Occipital lobe (tissue), 3 donors: ENCODE data around the gene C1QTNF12. TPM values are rescaled to one million over a fixed set of nuclear protein-coding genes. Genes with fewer than 3 reads are reported as not detected.
"Not testable (repeated sequence)": the region's sequence is repeated elsewhere in the genome, so short reads cannot be mapped to it uniquely, and the experiment has no call there.

Experiments
- DNase-seq: peaks from one replicate; lab custom pipeline; 2025; lab: John Stamatoyannopoulos, UW
- small RNA-seq: library from RNA; depleted of rRNA; stranded (forward); fragments of <200 nt; gene quantifications from one replicate; pipeline ENCODE3, GENCODE V24; 2014
- total RNA-seq: library from RNA; depleted of rRNA; stranded (reverse); fragments of >200 nt; gene quantifications from one replicate; pipeline ENCODE4 v1.2.3, GENCODE V29; 2014

The C1QTNF12 gene
- total RNA-seq, 1 donor from 2014 or later: not detected

DNA sequence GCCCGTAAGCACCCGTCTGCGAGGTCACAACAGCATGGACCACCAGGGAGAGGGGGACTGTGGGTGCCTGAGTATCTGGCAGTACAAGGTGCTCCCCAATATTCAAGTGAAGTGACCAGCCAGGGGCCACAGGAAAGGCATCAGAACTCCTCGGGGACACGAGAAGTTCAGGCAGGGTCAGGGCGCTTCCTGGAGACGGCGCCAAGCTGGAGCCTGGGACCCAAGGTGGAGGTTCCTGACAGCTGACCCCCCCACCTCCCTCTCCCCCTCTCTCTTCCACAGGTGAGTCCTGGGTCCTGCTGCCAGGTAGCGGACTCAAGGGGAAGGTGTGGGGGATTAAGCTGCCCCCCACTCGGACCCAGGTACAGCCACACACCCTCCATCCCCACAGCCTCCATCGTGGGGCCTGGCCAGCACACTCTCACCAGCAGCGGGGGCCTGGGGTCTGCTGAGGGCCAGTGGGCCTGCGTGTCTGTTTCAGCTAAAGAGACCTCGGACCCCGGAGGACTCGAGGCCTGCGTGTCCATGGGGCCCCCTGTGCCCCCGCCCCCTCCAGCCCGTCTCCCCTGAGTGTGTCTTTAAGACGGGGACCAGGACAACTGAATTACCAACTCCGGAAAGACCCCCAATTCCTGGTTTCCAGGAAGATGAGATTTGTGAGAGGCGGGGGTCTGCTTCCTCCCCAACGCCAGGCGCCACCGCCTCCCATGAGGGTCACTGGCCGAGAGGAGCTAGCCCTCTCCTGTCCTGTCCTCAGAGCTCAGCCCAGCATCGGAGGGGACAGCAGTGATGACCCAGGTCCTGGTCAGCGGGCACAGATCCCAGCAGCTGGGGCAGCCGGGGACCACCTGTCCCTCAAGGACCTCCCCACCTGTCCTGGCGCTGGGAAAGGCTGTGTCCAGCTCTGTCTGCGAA is 46.3 kb downstream of the C1QTNF12 start:
- DNase-seq: no peak

GRCh38 chr1:1199141-1199960 is 47.2 kb downstream of the C1QTNF12 start:
- DNase-seq: no peak

DNA sequence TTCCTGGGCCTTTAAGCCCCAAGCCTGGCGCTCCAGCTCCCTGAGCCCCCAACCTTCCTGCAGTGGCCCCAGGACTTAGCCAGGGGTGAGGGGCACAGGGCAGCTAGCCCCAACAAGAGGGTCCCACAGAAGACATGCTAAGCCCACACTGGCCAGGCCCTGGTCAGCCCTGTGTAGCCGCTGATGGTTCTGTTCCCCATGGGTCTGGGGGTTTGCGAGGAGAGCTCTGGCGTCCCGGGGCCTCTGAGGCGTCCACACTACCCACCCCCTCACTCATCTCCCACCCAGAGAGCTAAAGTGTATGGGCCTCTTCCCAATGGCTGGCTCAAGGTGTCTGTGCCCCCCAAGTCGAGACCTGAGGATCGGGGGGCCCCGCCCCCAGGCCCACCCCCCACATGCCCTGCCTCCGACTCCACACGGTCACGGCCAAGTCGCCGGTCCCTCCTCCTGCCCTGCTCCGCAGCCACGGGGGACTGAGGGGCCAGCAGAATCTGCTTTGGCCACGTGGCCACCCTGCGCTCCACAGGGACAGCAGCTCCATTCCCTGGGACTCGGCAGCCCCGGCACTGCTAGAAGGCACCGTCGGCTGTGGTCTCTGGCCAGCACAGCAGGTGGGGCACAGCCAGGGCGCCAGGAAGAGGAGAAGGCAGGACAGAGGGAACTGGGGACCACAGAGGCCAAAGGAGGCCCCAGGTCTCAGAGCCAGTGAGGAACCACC is 47.9 kb downstream of the C1QTNF12 start:
- DNase-seq: no peak

DNA sequence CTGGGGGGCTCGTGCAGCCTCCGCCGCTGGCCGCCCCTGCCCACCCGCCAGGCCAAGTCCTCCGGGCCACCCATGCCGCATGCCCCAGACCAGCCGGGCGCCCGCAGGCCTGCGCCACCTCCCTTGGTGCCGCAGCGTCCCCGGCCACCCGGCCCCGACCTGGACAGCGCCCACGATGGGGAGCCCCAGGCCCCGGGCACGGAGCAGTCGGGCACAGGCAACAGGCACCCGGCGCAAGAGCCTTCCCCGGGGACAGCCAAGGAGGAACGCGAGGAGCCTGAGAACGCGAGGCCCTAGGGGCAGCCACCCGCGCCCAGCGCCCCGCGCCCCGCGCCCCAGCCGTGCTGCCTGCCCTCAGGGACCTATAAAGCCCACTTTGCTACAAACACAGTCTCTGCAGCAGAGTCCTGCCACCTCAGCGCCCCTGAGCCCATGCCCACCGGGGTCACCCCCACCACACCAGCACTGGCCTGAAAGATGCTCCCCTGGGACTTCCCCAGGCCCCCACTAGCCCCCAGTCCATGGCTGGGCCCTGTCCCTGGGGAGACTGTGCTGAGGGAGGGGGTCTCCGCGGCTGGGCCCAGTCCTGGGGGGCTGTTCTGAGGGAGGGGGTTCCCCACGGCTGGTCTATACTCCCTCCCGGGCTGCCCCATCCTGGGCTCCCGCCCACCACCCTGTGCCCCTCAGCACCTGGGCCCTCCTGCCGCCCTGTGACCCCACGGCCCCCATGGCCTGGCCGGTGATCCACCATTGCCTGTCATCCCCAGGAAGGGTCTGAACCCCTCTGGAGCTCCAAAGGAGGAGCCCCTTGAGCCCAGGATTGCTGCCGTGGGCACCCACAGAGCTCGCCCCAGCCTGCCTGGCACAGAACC is 48.7 kb downstream of the C1QTNF12 start:
- no peak for DNase-seq

- no peak for DNase-seq
Observed at GRCh38 chr1:1197188-1197500, 49.4 kb downstream of the C1QTNF12 start.

GRCh38 chr1:1196431-1197187 is 49.9 kb downstream of the C1QTNF12 start:
- no peak for DNase-seq

DNA sequence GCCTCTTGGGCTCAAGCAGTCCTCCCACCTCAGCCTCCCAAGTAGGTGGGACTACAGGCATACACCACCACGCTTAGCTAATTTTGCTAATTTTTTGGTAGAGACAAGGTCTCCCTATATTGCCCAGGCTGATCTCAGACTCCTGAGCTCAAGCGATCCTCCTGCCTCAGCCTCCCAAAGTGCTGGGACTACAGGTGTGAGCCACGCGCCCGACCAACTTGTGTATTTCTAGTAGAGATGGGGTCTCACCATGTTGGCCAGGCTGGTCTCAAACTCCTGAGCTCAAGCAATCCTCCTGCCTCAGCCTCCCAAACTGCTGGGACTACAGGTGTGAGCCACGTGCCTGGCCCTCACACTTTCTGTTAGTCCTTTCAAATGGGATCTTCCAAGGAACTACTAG is 50.8 kb downstream of the C1QTNF12 start:
- DNase-seq: not testable (repeated sequence)

DNA sequence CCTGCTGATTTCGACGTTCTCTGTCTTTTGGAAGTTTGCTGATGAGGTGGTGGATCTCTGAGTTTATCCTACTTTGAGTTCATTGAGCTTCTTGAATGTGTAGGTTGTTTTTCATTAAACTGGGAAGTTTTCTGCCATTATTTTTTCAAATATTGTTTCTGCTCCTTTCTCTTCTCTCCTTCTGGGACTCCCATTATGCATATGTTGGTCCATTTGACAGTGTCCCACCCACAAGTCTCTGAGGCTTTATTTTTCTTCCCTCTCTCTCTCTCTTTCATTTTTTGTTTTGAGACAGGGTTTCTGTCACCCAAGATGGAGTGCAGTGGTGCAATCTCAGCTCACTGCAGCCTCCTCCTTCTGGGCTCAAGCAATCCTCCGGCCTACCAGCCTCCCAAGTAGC is 51.8 kb downstream of the C1QTNF12 start:
- no peak for DNase-seq

Small RNAs within 50 kb of the gene (small RNA-seq; reads per million reads assigned to genes)
- not detected for gene MIR6726

Other genes with a start within 250 kb of the C1QTNF12 start
- gene HES4, start 246.6 kb downstream of the C1QTNF12 start, total RNA-seq: 15.1 TPM
- gene ISG15, start 233.2 kb downstream of the C1QTNF12 start, total RNA-seq: 15.0 TPM
- gene AGRN, start 226.6 kb downstream of the C1QTNF12 start, total RNA-seq: 71.9 TPM
- not detected for gene RNF223, start 172.4 kb downstream of the C1QTNF12 start, total RNA-seq
- 5.5 TPM for gene C1orf159, start 130.6 kb downstream of the C1QTNF12 start, total RNA-seq
- gene TTLL10, start 72.8 kb downstream of the C1QTNF12 start, total RNA-seq: not detected
- not detected for gene TNFRSF18, start 40.1 kb downstream of the C1QTNF12 start, total RNA-seq
- not detected for gene TNFRSF4, start 32.6 kb downstream of the C1QTNF12 start, total RNA-seq
- 18.4 TPM for gene SDF4, start 14.7 kb downstream of the C1QTNF12 start, total RNA-seq
- 27.1 TPM for gene B3GALT6, start 14.5 kb downstream of the C1QTNF12 start, total RNA-seq
- 39.6 TPM for gene UBE2J2, start 27.1 kb upstream of the C1QTNF12 start, total RNA-seq
- gene SCNN1D, start 33.7 kb upstream of the C1QTNF12 start, total RNA-seq: 2.2 TPM
- 51.3 TPM for gene ACAP3, start 61.2 kb upstream of the C1QTNF12 start, total RNA-seq
- 8.0 TPM for gene PUSL1, start 61.9 kb upstream of the C1QTNF12 start, total RNA-seq
- gene INTS11, start 77.9 kb upstream of the C1QTNF12 start, total RNA-seq: 28.2 TPM
- 12.3 TPM for gene CPTP, start 78.1 kb upstream of the C1QTNF12 start, total RNA-seq
- gene TAS1R3, start 84.6 kb upstream of the C1QTNF12 start, total RNA-seq: 0.31 TPM
- gene DVL1, start 102.7 kb upstream of the C1QTNF12 start, total RNA-seq: 70.7 TPM
- gene MXRA8, start 111.8 kb upstream of the C1QTNF12 start, total RNA-seq: 11.5 TPM
- gene AURKAIP1, start 128.5 kb upstream of the C1QTNF12 start, total RNA-seq: 26.2 TPM
- 116 TPM for gene CCNL2, start 152.6 kb upstream of the C1QTNF12 start, total RNA-seq
- gene MRPL20, start 160.6 kb upstream of the C1QTNF12 start, total RNA-seq: 50.4 TPM
- gene ANKRD65, start 174.6 kb upstream of the C1QTNF12 start, total RNA-seq: 1.4 TPM
- gene VWA1, start 189.0 kb upstream of the C1QTNF12 start, total RNA-seq: 4.1 TPM
- gene ATAD3C, start 203.0 kb upstream of the C1QTNF12 start, total RNA-seq: 0.62 TPM
- gene ATAD3B, start 225.0 kb upstream of the C1QTNF12 start, total RNA-seq: 11.7 TPM